Effector memory CD4-positive, alpha-beta T cell (primary cell): Measurements from ENCODE around the gene CDH5.

Experiments used
- DNase-seq, 3 donors: peaks; one replicate each; pipeline ENCODE4 v3.0.0-alpha.2; 2020
- H3K27ac ChIP-seq: 2 replicates; pipeline ENCODE4 v1.7.0; 2013; ENCODE audit warnings: mild to moderate bottlenecking, low read length, moderate library complexity; ENCODE audit not compliant: insufficient read depth, poor library complexity, severe bottlenecking
- H3K27me3 ChIP-seq: replicated peaks from 2 replicates; pipeline ENCODE4 v1.7.0; 2013; ENCODE audit warnings: mild to moderate bottlenecking, low read length; ENCODE audit not compliant: insufficient read depth, control insufficient read depth, poor library complexity, severe bottlenecking
- H3K36me3 ChIP-seq: 2 replicates; pipeline ENCODE4 v1.7.0; 2013; ENCODE audit warnings: mild to moderate bottlenecking, low read length, moderate library complexity; ENCODE audit not compliant: control insufficient read depth, insufficient read depth
- H3K4me1 ChIP-seq: 2 replicates; pipeline ENCODE4 v1.7.0; 2013; ENCODE audit warnings: low read length, mild to moderate bottlenecking; ENCODE audit not compliant: control insufficient read depth, insufficient read depth, poor library complexity, severe bottlenecking
- H3K4me3 ChIP-seq: 2 replicates; pipeline ENCODE4 v1.7.0; 2013; ENCODE audit warnings: low read length, low read depth, mild to moderate bottlenecking; ENCODE audit not compliant: insufficient read depth, poor library complexity, severe bottlenecking
- H3K9me3 ChIP-seq: 2 replicates; pipeline ENCODE4 v1.7.0; 2013; ENCODE audit warnings: mild to moderate bottlenecking, low read length, moderate library complexity; ENCODE audit not compliant: control insufficient read depth

CDH5 gene

GRCh38 chr16:66390346-66391108, 24.0 kb downstream of the CDH5 start:
- Histone ChIP-seq H3K36me3 (no peaks in the 10 kb centered on the region), H3K4me3 (no peak overlapping the region), H3K4me1 (no peaks in the 10 kb centered on the region), H3K27ac (no peak overlapping the region), H3K9me3 (no peaks in the 10 kb centered on the region), H3K27me3 (no peaks in the 10 kb centered on the region)
- DNase-seq = no peak

GRCh38 chr16:66391726-66392670, 25.5 kb downstream of the CDH5 start:
- no peaks in the 10 kb centered on the region for H3K9me3 ChIP-seq
- no peaks in the 10 kb centered on the region for H3K4me1 ChIP-seq
- no peaks in the 10 kb centered on the region for H3K27me3 ChIP-seq
- DNase-seq = no peak
- H3K4me3 ChIP-seq = no peak overlapping the region
- no peaks in the 10 kb centered on the region for H3K36me3 ChIP-seq
- no peak overlapping the region for H3K27ac ChIP-seq

- DNase-seq = no peak
- Histone ChIP-seq H3K27me3 (no peaks in the 10 kb centered on the region), H3K36me3 (no peaks in the 10 kb centered on the region), H3K4me3 (no peak overlapping the region), H3K4me1 (no peaks in the 10 kb centered on the region), H3K9me3 (no peaks in the 10 kb centered on the region), H3K27ac (no peak overlapping the region)
Observed at GRCh38 chr16:66395806-66396555, 29.5 kb downstream of the CDH5 start.

- H3K27ac ChIP-seq = no peak overlapping the region
- no peaks in the 10 kb centered on the region for H3K9me3 ChIP-seq
- no peaks in the 10 kb centered on the region for H3K4me1 ChIP-seq
- H3K27me3 ChIP-seq = no peaks in the 10 kb centered on the region
- no peaks in the 10 kb centered on the region for H3K36me3 ChIP-seq
- H3K4me3 ChIP-seq = no peak overlapping the region
- DNase-seq = no peak
Observed at GRCh38 chr16:66397736-66398433, 31.4 kb downstream of the CDH5 start.

GRCh38 chr16:66399031-66399430, 32.5 kb downstream of the CDH5 start:
- Histone ChIP-seq H3K4me3 (no peak overlapping the region), H3K4me1 (no peaks in the 10 kb centered on the region), H3K27ac (no peak overlapping the region), H3K36me3 (no peaks in the 10 kb centered on the region), H3K27me3 (no peaks in the 10 kb centered on the region), H3K9me3 (no peaks in the 10 kb centered on the region)
- DNase-seq = no peak

- Histone ChIP-seq H3K9me3 (no peaks in the 10 kb centered on the region), H3K27me3 (no peaks in the 10 kb centered on the region), H3K4me3 (no peak overlapping the region), H3K4me1 (no peaks in the 10 kb centered on the region), H3K27ac (no peak overlapping the region), H3K36me3 (no peaks in the 10 kb centered on the region)
- DNase-seq = no peak
Observed at GRCh38 chr16:66399930-66400329, 33.4 kb downstream of the CDH5 start.

GRCh38 chr16:66400503-66401380, 34.3 kb downstream of the CDH5 start:
- Histone ChIP-seq H3K27ac (no peak overlapping the region), H3K27me3 (no peaks in the 10 kb centered on the region), H3K36me3 (no peaks in the 10 kb centered on the region), H3K4me1 (no peaks in the 10 kb centered on the region), H3K9me3 (no peaks in the 10 kb centered on the region), H3K4me3 (no peak overlapping the region)
- DNase-seq = no peak

GRCh38 chr16:66401610-66402009, 35.1 kb downstream of the CDH5 start:
- Histone ChIP-seq H3K9me3 (no peaks in the 10 kb centered on the region), H3K36me3 (no peaks in the 10 kb centered on the region), H3K27me3 (no peaks in the 10 kb centered on the region), H3K4me1 (no peaks in the 10 kb centered on the region), H3K4me3 (no peak overlapping the region), H3K27ac (no peak overlapping the region)
- DNase-seq = no peak

- no peak overlapping the region for H3K27ac ChIP-seq
- no peak for DNase-seq
- peaks cover 4% of the 10 kb centered on the region for H3K4me1 ChIP-seq
- H3K9me3 ChIP-seq = no peaks in the 10 kb centered on the region
- H3K4me3 ChIP-seq = no peak overlapping the region
- no peaks in the 10 kb centered on the region for H3K36me3 ChIP-seq
- no peaks in the 10 kb centered on the region for H3K27me3 ChIP-seq
Observed at GRCh38 chr16:66402166-66402565, 35.7 kb downstream of the CDH5 start.
